Tibial artery (tissue), 4 donors: ENCODE data around the gene OGFRL1.

Experiments
- DNase-seq, 2 donors: peaks; one replicate each; pipeline ENCODE4 v3.0.0-alpha.2; 2019
- H3K27ac ChIP-seq, 2 donors: fragments of 200-600 bp; sonication (generic) in 1 of 2; 1 replicate in 1 of 2; 2 replicates in 1 of 2; pipeline ENCODE4 v1.5.1; 2018 to 2019; ENCODE audit warnings: mild to moderate bottlenecking in 1 of 2
- H3K27me3 ChIP-seq, 2 donors: fragments of 200-600 bp; sonication (generic) in 1 of 2; one replicate each; pipeline versions ENCODE4 v1.5.1 to v1.6.0; 2016 to 2019
- H3K36me3 ChIP-seq, 3 donors: fragments of 200-600 bp; sonication (generic) in 2 of 3; one replicate each; pipeline ENCODE4 v1.5.1; 2016 to 2019; ENCODE audit warnings: mild to moderate bottlenecking in 2 of 3
- H3K4me1 ChIP-seq, 4 donors: fragments of 200-600 bp; sonication (generic) in 2 of 4; 1 replicate in 3 of 4; 2 replicates in 1 of 4; pipeline ENCODE4 v1.5.1; 2016 to 2019
- H3K4me3 ChIP-seq, 2 donors: fragments of 200-600 bp; sonication (generic) in 1 of 2; 1 replicate in 1 of 2; 2 replicates in 1 of 2; pipeline ENCODE4 v1.5.1; 2018 to 2019; ENCODE audit warnings: mild to moderate bottlenecking in 2 of 2
- H3K9me3 ChIP-seq, 3 donors: fragments of 200-600 bp; sonication (generic) in 1 of 3; one replicate each; pipeline ENCODE4 v1.5.1; 2016 to 2019
- CTCF ChIP-seq, 2 experiments: fragments of 200-600 bp in 1 of 2; fragments of 450-650 bp in 1 of 2; IDR thresholded peaks; one replicate each; pipeline ENCODE4 v1.5.1; 2017 to 2019; ENCODE audit warnings: antibody characterized with exemption in 2 of 2, mild to moderate bottlenecking in 1 of 2, moderate library complexity in 1 of 2
- intact Hi-C: fragments of 100-400 bp; cut with DNase I; formaldehyde crosslinking; loops from one replicate; pipeline ENCODE4 v1.15.0; 2023; ENCODE audit warnings: low total_unique reads

OGFRL1 gene

GRCh38 chr6:71248878-71249544 lies 39.6 kb upstream of the OGFRL1 start:
- Histone ChIP-seq H3K4me3 (no peak overlapping the region), H3K27ac (no peak overlapping the region)
- intact Hi-C loops: no loop called here

GRCh38 chr6:71250099-71250602 lies 38.5 kb upstream of the OGFRL1 start:
- intact Hi-C loops: no loop called here
- no peaks in the 10 kb centered on the region for H3K36me3 ChIP-seq
- no peak overlapping the region for H3K4me3 ChIP-seq
- no peaks in the 10 kb centered on the region for H3K27me3 ChIP-seq
- DNase-seq: no peak
- peak overlapping the region; percentile 42 to 55 for H3K27ac ChIP-seq
- no peak for TF ChIP-seq CTCF (IDR thresholded peaks at IDR 0.05)
- H3K9me3 ChIP-seq: no peaks in the 10 kb centered on the region
- H3K4me1 ChIP-seq: peaks cover 0 to 19% (median 4%) of the 10 kb centered on the region in 4 donors

More at GRCh38 chr6:71248878-71249544, 39.6 kb upstream of the OGFRL1 start:
- Histone ChIP-seq H3K36me3 (no peaks in the 10 kb centered on the region), H3K27me3 (no peaks in the 10 kb centered on the region), H3K9me3 (no peaks in the 10 kb centered on the region), H3K4me1 (peaks cover 0 to 19% (median 4%) of the 10 kb centered on the region in 4 donors)
- no peak for TF ChIP-seq CTCF (IDR thresholded peaks at IDR 0.05)
- DNase-seq: no peak

GRCh38 chr6:71252410-71252809 lies 36.2 kb upstream of the OGFRL1 start:
- DNase-seq: no peak
- Histone ChIP-seq H3K36me3 (no peaks in the 10 kb centered on the region), H3K27ac (no peak overlapping the region), H3K27me3 (no peaks in the 10 kb centered on the region), H3K4me3 (no peak overlapping the region), H3K9me3 (no peaks in the 10 kb centered on the region), H3K4me1 (peaks cover 0 to 19% (median 4%) of the 10 kb centered on the region in 4 donors)
- no peak for TF ChIP-seq CTCF (IDR thresholded peaks at IDR 0.05)
- intact Hi-C loops: no loop called here

- TF ChIP-seq CTCF (IDR thresholded peaks at IDR 0.05): no peak
- no peak overlapping the region for H3K27ac ChIP-seq
- H3K9me3 ChIP-seq: no peaks in the 10 kb centered on the region
Measured at GRCh38 chr6:71252960-71253359, 35.7 kb upstream of the OGFRL1 start.

GRCh38 chr6:71254323-71254722 lies 34.3 kb upstream of the OGFRL1 start:
- Histone ChIP-seq H3K36me3 (no peaks in the 10 kb centered on the region), H3K27me3 (no peaks in the 10 kb centered on the region), H3K27ac (no peak overlapping the region), H3K4me1 (peaks cover 0 to 25% (median 2%) of the 10 kb centered on the region in 4 donors), H3K4me3 (no peak overlapping the region), H3K9me3 (no peaks in the 10 kb centered on the region)
- no peak for TF ChIP-seq CTCF (IDR thresholded peaks at IDR 0.05)
- intact Hi-C loops: no loop called here
- DNase-seq: no peak

More at GRCh38 chr6:71252960-71253359, 35.7 kb upstream of the OGFRL1 start:
- Histone ChIP-seq H3K36me3 (no peaks in the 10 kb centered on the region), H3K4me3 (no peak overlapping the region), H3K4me1 (peaks cover 0 to 20% (median 4%) of the 10 kb centered on the region in 4 donors), H3K27me3 (no peaks in the 10 kb centered on the region)
- no peak for DNase-seq
- intact Hi-C loops: no loop called here
